HG02870 (cell line): ENCODE results near the gene CPNE7.
"Not testable (repeated sequence)": the region's sequence is repeated elsewhere in the genome, so short reads cannot be mapped to it uniquely, and the experiment has no call there.

Experiments
- ATAC-seq: cut with Tn5 transposase; IDR thresholded peaks from one replicate; pipeline ENCODE4 v1.9.1; 2021; ENCODE audit warnings: mild to moderate bottlenecking, moderate library complexity; ENCODE audit not compliant: unreplicated experiment

Gene CPNE7

DNA sequence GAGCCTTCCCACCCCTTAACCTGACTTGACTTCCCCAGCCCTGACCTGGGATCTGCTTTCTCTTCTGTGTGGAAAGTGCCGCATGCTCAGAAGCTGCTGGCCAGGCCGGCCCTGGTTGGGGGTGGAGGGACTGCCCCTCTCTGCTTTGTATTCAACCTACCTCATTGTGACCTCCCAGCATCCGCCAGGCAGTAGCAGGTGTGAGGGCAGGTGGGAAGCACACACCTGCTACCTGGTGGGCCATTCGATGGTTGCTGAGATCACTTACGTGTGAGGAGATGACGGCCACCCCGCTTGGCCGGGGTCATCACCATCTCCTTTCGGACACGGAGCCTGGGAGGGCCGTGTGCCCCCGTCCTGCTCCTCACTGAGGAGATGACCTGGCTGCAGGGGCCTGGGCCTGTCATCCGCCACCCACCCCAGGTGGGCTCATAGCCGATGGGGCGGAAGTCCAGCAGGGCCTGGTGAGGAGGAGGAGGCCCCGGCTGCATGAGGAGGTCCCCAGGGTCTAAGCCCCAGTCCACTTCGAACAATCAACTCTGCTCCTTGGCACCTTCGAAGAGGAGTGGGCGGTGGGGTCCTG is 7.1 kb downstream of the CPNE7 start:
- no peak for ATAC-seq

DNA sequence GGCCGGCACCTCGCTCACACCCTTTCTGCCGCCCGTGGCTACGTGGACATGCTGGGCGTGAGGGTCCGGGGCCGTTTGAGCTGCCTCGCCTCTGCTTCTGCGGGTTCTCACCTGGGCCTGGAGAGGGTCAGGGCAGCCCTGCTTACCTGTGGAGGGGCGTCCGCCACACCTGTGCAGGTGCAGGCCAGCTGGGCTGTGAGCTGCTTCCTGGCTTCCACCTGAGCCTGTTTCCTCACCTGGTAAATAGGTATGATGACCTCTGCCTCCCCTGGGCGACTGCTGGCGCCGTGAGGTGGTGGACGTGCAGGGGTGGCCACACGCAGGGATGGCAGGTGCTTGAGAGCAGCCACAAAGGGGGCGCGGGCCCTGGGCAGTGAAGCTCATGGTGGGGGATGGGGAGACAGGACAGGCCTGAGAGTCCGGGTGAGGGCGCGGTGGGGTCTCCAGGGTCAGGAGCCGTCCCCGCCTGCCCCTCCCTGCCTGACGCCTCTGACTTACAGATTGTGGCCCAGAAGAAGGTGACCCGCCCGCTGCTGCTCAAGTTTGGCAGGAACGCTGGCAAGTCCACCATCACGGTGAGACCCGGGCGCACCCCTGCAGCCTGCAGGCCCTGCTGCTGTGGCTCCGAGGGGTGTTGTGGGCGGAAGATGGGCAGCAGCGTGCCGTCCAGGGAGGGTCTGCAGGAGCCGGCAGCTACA is 7.8 kb downstream of the CPNE7 start:
- ATAC-seq, result no peak

DNA sequence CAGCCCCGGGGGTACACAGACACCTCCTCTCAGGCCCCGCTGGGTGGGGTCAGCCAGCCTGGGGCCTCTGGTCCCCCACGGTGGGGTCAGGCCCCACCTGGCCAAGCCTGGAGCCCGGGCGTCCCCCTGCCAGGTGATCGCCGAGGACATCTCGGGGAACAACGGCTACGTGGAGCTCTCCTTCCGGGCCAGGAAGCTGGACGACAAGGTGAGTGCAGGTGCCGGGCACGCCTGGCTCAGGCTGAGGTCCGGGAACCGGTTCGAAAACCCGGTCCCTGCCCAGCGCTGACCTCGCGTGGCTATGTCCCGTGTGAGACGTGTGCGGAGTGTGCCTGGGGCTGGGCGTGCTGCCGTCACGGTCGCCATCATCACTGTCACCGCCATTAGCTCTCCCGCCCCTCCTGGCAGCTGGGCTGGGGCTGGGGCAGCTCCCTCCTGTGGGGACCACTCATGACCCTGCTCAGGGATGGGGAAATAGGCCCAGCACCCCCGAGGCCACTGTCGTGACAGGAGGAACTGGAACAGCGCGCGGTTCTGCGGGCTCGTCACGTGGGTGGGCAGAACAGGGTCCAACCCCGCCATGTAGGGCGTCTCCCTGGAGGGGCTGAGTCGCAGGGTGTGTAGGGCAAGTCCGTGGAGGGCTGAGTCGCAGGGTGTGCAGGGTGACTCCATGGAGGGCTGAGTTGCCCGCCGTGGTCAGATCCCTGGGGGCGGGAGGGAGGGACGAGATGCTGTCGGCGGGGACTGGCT is 8.5 kb downstream of the CPNE7 start:
- ATAC-seq, result no peak

DNA sequence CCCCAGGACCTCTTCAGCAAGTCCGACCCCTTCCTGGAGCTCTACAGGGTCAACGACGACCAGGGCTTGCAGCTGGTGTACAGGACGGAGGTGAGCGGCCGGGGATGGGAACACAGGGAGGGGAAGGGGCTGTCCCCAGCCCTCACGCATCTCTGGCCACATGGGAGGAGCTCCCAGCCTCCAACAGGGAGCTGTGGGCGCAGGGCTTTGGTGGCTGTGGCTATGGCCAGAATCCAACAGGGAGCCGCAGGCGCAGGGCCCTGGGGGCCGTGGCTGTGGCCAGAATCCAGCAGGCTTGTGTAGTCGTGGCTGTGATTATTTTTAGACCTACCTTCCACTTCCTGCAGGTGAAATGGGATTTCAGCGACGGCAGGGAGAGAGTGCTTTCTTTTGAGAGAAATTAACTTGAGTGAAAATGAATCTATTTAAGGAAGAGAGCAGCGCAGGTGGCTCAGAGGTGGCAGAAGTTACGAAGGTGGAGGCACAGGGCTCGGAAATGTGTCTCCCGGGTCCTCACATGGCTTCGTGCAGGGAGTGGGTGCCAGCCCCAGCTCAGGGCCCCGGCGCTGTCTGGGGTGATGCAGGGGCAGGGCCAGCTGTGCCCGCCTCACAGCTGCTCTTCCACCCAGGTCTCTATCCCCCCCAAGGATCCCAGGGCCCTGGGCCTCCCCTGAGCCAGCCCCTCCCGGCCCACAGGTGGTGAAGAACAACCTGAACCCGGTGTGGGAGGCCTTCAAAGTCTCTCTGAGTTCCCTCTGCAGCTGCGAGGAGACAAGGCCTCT is 9.4 kb downstream of the CPNE7 start:
- no peak for ATAC-seq

DNA sequence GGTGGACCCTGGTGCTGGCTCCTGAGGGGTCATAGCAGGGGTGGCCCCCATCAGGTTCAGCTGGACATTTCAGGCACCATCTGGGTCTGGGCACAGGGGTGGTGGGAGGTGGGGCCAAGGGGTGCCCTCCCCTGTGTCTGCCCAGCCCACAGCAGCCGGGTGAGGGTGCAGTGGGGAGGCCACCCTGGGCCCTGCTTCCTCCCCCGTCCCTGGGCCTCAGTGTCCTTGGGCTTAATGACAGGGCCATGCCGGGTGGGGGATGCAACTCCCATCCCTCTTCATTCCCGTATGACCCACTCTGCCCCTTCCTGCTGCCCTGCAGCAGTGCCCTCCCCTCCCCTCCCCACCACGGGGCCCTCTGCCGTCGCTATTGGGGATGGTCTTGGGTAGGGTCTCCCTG is 10.7 kb downstream of the CPNE7 start:
- no peak for ATAC-seq

DNA sequence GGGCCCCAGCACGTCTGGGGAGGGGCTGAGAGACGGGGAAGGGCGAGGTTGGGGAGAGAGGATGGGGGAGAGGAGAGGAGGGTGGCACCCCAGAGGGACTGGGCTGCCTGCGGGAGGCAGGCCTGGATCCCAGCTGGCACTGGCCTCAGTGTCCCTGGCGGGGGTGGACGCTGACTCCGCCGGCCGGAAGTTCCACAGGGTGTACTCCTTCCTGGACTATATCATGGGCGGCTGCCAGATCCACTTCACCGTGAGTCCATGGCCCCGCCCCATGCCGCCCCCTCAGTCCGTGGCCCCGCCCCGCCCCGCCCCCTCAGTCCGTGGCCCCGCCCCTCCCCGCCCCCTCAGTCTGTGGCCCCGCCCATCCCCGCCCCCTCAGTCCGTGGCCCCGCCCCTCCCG is 11.3 kb downstream of the CPNE7 start:
- no peak for ATAC-seq

DNA sequence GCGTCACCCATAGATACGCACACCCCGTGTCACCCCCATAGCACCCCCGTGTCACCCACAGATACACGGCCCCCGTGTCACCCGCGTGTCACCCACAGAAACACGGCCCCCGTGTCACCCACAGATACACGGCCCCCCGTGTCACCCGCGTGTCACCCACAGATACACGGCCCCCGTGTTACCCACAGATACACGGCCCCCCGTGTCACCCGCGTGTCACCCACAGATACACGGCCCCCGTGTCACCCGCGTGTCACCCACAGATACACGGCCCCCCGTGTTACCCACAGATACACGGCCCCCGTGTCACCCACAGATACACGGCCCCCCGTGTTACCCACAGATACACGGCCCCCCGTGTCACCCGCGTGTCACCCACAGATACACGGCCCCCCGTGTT is 12.1 kb downstream of the CPNE7 start:
- not testable (repeated sequence) for ATAC-seq

DNA sequence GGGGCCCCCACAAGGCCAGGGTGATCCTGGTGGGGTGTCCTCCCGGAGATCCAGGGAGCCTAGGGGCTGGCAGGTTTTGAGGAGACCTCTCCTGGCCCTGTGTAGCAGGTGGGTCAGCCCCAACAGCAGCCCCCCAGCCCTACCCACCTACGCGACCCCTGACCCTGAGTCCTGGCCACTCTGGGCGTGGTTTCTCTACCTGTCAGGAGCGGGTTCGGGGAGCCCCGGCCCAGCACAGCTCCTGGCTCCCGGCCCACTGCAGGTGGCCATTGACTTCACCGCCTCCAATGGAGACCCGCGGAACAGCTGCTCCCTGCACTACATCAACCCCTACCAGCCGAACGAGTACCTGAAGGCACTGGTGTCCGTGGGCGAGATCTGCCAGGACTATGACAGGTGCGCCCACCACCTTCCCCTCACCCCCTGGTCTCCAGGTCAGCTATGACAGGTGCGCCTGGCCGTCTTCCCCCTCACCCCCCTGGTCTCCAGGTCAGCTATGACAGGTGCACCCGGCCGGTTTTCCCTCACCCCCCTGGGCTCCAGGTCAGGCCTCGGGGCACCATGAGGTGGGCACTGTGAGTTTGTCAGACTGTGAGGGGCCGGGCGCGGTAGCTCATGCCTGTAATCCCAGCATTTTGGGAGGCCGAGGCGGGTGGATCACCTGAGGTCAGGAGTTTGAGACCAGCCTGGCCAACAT is 13.0 kb downstream of the CPNE7 start:
- no peak for ATAC-seq

DNA sequence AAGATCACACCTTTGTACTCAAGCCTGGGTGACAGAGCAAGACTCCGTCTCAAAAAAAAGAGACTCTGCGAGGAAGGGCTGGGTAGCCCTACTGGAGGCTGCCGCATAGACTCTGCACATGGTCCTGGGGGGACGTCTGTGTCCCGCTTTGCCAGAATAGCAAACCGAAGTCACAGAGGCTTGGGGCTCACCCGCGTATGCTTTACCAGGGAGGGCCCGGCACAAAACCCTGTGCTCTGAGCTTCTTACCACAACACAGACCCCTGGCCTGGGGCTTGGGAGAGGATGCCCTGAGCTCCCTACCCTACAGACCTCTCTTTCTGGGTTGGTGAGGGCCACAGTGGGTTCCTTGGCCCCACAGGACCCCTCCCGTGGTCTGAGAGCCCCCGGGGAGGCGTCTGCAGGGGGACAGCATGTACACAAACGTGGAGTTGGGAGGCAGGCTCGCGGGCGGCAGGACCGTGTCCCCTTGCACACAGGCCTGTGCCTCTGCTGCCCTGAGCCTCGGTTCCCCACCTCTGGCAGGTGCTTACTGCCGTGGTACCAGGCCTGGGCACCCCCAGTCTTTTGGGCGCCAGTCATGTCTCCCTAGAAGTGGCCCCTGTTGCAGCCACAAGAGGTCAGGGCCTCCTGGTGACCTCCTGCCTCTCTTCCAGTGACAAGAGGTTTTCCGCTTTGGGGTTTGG is 13.8 kb downstream of the CPNE7 start:
- no peak for ATAC-seq

DNA sequence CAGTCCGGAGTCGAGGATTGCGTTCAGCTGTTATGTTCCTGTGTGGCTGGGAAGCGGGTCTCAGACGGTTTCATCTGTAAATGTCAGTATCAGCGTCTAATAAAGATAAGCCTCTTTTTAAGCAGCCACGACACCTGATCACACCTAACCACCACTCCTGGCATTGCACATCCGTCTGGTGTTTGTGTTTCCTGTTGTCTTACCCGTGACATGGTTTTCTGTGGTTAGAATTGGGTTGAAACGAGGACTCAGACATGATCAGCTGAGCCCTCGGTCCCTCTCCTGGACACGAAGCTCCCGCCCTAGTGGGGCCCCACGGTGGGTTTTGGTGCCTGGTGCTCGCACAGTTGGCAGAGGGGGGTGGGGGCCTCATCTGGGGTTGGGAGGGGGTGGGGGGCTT is 18.3 kb downstream of the CPNE7 start:
- no peak for ATAC-seq

DNA sequence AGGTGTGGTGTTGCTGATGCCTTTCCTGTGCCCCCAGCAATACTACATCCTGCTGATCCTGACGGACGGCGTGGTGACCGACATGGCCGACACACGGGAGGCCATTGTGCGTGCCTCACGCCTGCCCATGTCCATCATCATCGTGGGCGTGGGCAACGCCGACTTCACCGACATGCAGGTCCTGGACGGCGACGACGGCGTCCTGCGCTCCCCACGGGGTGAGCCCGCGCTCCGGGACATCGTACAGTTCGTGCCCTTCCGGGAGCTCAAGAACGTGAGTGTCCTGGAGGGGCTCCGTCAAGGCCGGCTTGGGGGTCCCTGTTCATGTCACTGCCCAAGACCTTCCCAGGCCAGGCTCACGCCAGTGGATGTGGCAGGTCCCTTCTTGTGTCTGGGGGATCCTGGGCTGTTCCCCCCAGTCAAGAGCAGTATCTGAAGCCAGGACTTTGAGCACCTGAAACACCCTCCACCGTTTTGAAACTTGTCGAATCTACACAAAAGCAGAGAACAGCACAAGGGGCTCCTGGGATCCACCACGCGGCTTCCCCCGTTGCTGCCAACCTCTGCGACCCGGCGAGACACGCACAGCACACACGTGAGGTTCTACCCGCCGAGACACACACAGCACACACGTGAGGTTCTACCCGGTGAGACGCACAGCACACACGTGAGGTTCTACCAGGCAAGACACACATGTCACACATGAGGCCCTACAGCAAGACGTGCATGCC is 19.9 kb downstream of the CPNE7 start:
- ATAC-seq, result no peak

DNA sequence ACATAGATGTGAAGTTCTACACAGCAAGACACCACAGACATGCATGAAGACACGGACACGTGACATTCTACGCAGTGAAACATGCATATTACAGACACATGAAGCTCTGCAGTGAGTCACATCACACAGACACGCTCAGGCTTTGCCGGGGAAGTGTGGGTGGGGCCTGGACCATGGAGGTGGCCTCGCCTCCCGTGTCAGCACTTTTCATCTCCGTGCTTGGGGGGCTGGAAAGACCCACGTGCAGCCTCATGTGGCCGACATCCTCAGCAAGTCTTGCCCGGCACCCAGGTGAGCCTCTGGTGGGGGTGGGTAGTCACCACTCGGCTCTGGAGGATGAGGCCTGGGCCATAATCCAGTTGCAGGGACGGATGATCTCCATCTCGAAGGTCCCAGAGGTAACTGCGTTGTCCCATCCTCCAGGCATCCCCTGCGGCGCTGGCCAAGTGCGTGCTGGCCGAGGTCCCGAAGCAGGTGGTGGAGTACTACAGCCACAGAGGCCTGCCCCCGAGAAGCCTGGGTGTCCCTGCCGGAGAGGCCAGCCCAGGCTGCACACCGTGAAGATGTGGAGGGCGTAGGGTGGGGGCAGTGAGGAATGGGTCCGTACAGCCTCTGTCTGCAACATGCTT is 20.6 kb downstream of the CPNE7 start:
- ATAC-seq, result no peak

DNA sequence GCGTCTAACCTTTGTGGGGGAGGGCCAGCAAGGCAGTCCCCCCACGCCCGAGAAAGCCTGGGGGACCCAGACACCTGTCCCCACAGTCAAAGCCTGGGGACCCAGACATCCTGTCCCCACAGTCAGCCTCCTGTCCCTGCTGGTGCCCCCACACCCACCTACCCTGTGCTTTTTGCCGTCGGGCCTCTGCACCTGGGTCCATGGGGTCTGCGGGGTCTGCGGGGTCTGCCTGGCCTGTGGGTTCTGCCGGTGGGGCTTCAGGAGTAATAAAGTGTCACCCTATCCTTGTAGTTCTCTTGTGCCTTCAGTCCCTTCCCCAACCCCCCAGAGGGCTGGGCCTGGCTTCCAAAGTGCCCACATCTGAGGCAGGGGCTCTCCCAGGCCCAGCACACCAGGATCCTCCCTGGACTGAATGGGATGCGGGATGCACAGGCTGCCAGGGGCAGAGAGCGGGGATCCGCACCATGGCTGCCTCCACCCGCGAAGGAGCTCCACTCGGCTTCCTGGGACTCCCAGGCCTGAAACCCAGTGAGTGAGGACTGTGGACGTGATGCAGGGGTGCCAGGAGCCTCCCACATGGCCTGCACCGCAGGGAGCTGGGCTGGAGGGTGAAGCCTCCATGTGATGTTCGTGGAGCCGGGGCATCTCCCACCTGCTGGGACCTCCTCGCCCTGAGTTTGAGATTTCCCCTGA is 21.5 kb downstream of the CPNE7 start:
- no peak for ATAC-seq

DNA sequence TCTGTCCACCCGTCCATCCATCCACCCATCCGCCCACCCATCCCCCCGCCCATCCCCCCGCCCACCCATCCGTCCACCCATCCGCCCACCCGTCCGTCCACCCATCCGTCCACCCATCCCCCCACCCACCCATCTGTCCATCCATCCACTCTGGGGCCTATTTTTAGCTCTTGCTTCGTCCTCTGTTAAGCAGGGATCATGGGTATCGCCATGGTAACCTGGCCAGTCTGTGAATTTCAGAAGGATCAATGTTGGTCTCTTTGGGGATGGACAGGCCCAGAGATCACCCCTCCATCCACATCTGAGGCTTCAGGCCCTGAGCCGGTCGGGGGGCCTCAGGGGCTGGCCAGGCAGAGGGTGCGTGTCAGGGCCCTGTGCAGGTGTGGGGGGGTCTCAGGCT is 22.6 kb downstream of the CPNE7 start:
- no peak for ATAC-seq

DNA sequence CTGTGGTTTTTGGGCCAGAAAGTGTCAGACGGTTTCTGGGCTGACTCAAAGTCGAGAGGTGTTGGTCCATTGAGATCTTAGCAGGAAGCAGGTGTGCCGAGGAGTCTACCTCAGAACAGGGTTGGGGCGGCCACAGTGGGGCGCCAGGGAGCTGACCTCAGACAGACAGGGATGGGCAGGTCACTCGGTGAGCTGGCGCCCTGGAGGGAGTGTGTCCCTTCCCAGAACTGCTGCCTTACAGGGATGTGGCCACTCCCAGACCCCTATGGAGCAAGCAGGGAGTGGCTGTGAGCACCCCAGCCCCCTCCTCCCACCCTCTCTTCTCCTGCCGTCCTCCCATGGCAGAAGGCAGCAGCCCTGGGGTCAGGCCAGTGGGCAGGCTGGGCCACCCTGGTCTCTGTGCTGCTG is 23.9 kb downstream of the CPNE7 start:
- ATAC-seq, result no peak

DNA sequence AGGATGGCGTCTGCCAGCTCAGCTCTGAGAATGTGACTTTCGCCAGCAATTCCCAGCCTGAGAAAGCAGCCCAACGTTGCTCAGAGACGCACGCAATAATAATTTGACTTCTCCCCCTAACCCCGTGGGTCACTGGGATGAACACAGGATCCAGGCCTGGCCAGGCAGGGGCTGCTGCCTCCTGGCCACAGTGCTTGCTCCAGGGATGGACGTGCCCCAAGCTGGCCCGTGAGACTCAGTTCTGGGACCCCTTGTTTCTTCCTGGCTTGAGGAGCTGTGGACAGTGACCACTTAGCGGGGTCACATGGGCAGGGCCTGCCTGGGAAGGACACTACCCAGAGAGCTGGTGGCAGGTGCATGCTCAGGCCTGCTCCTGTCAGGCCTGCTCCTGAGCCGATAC is 24.3 kb downstream of the CPNE7 start:
- ATAC-seq, result no peak

DNA sequence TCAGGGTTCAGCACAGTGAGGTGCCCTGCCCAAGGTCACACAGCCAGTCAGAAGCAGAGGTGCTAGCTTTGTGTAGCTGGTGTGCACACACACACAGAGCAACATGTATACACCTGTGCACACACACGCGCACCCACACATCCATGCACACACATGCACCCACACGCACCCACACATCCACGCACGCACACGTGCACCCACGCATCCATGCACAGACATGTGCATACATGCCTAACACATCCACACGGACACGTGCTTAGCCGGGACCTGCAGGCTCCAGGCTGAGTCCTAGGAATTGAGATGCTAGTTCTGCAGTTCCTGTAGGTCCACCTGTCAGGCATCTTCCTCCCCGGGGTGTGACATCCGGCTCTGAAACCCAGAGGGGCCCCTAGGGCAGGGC is 24.9 kb downstream of the CPNE7 start:
- ATAC-seq, result no peak

DNA sequence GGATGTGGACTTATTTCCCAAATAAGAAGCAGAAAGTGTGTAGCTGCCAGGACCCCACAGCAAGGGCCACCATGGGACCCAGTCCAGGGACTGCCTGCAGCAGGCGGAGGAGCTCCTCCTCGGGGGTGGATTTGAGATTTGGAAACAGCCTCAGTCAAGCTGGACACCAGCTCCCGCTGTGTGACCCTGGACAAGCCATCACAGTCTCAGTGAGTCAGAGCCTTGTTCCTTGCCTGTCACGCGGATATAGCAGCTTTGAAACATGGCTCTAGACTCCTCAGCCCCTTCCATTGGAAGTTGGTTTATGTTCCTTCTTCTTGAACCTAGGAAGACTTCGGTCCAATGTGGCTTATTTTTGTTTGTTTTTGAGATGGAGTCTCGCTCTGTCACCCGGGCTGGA is 25.4 kb downstream of the CPNE7 start:
- no peak for ATAC-seq

DNA sequence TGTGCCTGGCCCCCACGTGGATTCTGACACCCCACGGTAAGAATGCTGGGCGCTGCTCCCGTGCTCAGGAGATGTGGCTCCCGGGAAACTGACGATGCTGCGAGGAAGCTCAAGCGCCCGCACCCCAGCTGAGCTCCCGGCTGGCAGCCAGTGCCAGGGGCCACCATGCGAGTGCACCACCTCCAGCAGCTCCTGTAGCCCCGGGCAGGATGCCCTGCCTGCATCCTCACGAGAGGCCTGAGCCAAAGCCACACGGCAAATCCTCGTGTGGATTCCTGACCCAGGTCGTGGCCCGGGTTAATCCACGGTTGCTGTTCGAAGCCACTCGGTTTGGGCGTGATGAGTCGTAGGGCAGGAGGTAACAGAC is 26.3 kb downstream of the CPNE7 start:
- ATAC-seq, result no peak
